H1 (cell line): Measurements from ENCODE around the gene CAPN9. TPM values are rescaled to one million over a fixed set of nuclear protein-coding genes. Genes with fewer than 3 reads are reported as not detected.
A peak's percentile ranks its signal among the peaks of the same experiment; 100 is the strongest.

Experiments
- CTCF ChIA-PET: fragments of 300-600 bp; sonication (Branson Sonifier 250); formaldehyde crosslinking; loops from one replicate; lab custom pipeline; 2021; ENCODE audit not compliant: partially characterized antibody; lab: Charles Lee
- POLR2A ChIA-PET: fragments of 300-600 bp; sonication (Branson Sonifier 250); formaldehyde crosslinking; loops from one replicate; lab custom pipeline; 2021; ENCODE audit warnings: inconsistent platforms; ENCODE audit not compliant: partially characterized antibody; lab: Charles Lee
- DNase-seq, 2 experiments: peaks; one replicate each; pipeline versions ENCODE4 v3.0.0 to v3.0.0-alpha.2; 2010 to 2022; ENCODE audit warnings: low spot score in 2 of 2, low read depth in 1 of 2, mixed read lengths in 1 of 2
- FAIRE-seq: peaks from 2 replicates; lab custom pipeline; 2011; peaks lifted over from hg19 to GRCh38; lab: Jason Lieb, UNC
- H2AFZ ChIP-seq: 2 replicates; pipeline ENCODE4 v1.8.1; 2012; ENCODE audit warnings: low read length, inconsistent platforms
- H2AK5ac ChIP-seq: 2 replicates; pipeline ENCODE4 v1.6.1; 2013; ENCODE audit warnings: low read depth, low read length
- H2BK120ac ChIP-seq: replicated peaks from 2 replicates; pipeline ENCODE3; 2013; ENCODE audit warnings: low read depth, low read length, inconsistent platforms
- H2BK12ac ChIP-seq: 2 replicates; pipeline ENCODE4 v1.6.1; 2013; ENCODE audit warnings: low read depth, low read length
- H2BK15ac ChIP-seq: 2 replicates; pipeline ENCODE4 v1.6.1; 2013; ENCODE audit warnings: low read length
- H2BK20ac ChIP-seq: 2 replicates; pipeline ENCODE4 v1.6.1; 2013; ENCODE audit warnings: low read length
- H2BK5ac ChIP-seq: 2 replicates; pipeline ENCODE4 v1.6.1; 2013; ENCODE audit warnings: low read depth, low read length
- H3K14ac ChIP-seq: 2 replicates; pipeline ENCODE4 v1.6.1; 2013; ENCODE audit warnings: inconsistent platforms; ENCODE audit not compliant: insufficient read length
- H3K18ac ChIP-seq: 2 replicates; pipeline ENCODE4 v1.6.1; 2013; ENCODE audit warnings: low read length; ENCODE audit errors: extremely low read depth
- H3K23ac ChIP-seq: 2 replicates; pipeline ENCODE4 v1.6.1; 2013; ENCODE audit warnings: inconsistent platforms; ENCODE audit not compliant: insufficient read length
- H3K23me2 ChIP-seq: 2 replicates; pipeline ENCODE4 v1.6.1; 2013; ENCODE audit warnings: low read depth, low read length
- H3K27ac ChIP-seq: 2 replicates; pipeline ENCODE4 v1.6.1; 2011; ENCODE audit warnings: low read depth, low read length, inconsistent platforms
- H3K27me3 ChIP-seq, 4 experiments: replicated peaks in 1 of 4; 1 replicate in 1 of 4; 2 replicates in 3 of 4; pipeline versions ENCODE4 v1.6.1 to v1.8.1; 2011 to 2013; ENCODE audit warnings: low read length in 3 of 4, mild to moderate bottlenecking in 3 of 4, inconsistent platforms in 2 of 4, mixed read lengths in 2 of 4, moderate library complexity in 1 of 4; ENCODE audit not compliant: control insufficient read depth in 3 of 4, insufficient read depth in 3 of 4; ENCODE audit errors: extremely low read depth in 1 of 4
- H3K36me3 ChIP-seq, 4 experiments: 2 replicates each; pipeline versions ENCODE4 v1.6.1 to v1.8.1; 2011 to 2013; ENCODE audit warnings: mild to moderate bottlenecking in 4 of 4, low read length in 3 of 4, moderate library complexity in 2 of 4, control low read depth in 1 of 4, inconsistent platforms in 1 of 4; ENCODE audit not compliant: insufficient read depth in 4 of 4, control insufficient read depth in 2 of 4
- H3K4ac ChIP-seq: replicated peaks from 2 replicates; pipeline ENCODE3; 2013; ENCODE audit warnings: low read length, low read depth, mixed read lengths, inconsistent platforms; ENCODE audit not compliant: insufficient read length
- H3K4me1 ChIP-seq, 4 experiments: replicated peaks in 1 of 4; 1 replicate in 1 of 4; 2 replicates in 3 of 4; pipeline versions ENCODE4 v1.6.1 to v1.8.1; 2011 to 2013; ENCODE audit warnings: low read length in 3 of 4, inconsistent platforms in 2 of 4, mixed read lengths in 1 of 4; ENCODE audit not compliant: insufficient read depth in 4 of 4, control insufficient read depth in 3 of 4
- H3K4me2 ChIP-seq, 2 experiments: 2 replicates each; pipeline versions ENCODE4 v1.6.1 to v1.8.1; 2011 to 2013; ENCODE audit warnings: low read depth in 2 of 2, low read length in 2 of 2, control low read depth in 1 of 2, inconsistent platforms in 1 of 2, mild to moderate bottlenecking in 1 of 2; ENCODE audit not compliant: insufficient read depth in 1 of 2
- H3K4me3 ChIP-seq, 4 experiments: fragments of 200-600, 300-600 bp in 1 of 4; sonication (generic), shearing (Covaris generic), sonication (Bioruptor Twin) in 1 of 4; 2 replicates each; pipeline versions ENCODE4 v1.5.1 to v1.8.1; 2011 to 2016; ENCODE audit warnings: low read length in 4 of 4, low read depth in 3 of 4, control low read depth in 2 of 4, inconsistent platforms in 2 of 4, mild to moderate bottlenecking in 2 of 4, mixed read lengths in 1 of 4, moderate library complexity in 1 of 4; ENCODE audit not compliant: insufficient read depth in 2 of 4; ENCODE audit errors: extremely low read depth in 1 of 4
- H3K56ac ChIP-seq: replicated peaks from 2 replicates; pipeline ENCODE3; 2013; ENCODE audit warnings: low read depth, mild to moderate bottlenecking, mixed read lengths, low read length, inconsistent platforms; ENCODE audit not compliant: insufficient read length
- H3K79me1 ChIP-seq: 2 replicates; pipeline ENCODE4 v1.6.1; 2013; ENCODE audit warnings: low read depth, low read length, control low read depth
- H3K79me2 ChIP-seq, 2 experiments: 2 replicates each; pipeline versions ENCODE4 v1.6.1 to v1.8.1; 2012 to 2013; ENCODE audit warnings: low read length in 2 of 2, mild to moderate bottlenecking in 2 of 2, inconsistent platforms in 1 of 2; ENCODE audit not compliant: insufficient read depth in 2 of 2, control insufficient read depth in 1 of 2
- H3K9ac ChIP-seq, 4 experiments: replicated peaks in 1 of 4; 1 replicate in 1 of 4; 2 replicates in 3 of 4; pipeline versions ENCODE4 v1.6.1 to v1.8.1; 2011 to 2013; ENCODE audit warnings: low read depth in 3 of 4, low read length in 3 of 4, control low read depth in 2 of 4, mild to moderate bottlenecking in 2 of 4, moderate library complexity in 2 of 4, inconsistent platforms in 1 of 4; ENCODE audit errors: extremely low read depth in 1 of 4
- H3K9me3 ChIP-seq, 2 experiments: 2 replicates each; pipeline versions ENCODE4 v1.6.1 to v1.8.1; 2012 to 2013; ENCODE audit warnings: mild to moderate bottlenecking in 2 of 2, moderate library complexity in 2 of 2, control low read depth in 1 of 2, inconsistent platforms in 1 of 2, low read depth in 1 of 2, low read length in 1 of 2, mixed read lengths in 1 of 2; ENCODE audit not compliant: insufficient read depth in 2 of 2
- H4K20me1 ChIP-seq, 2 experiments: replicated peaks in 1 of 2; 2 replicates each; pipeline versions ENCODE3 to v1.8.1; 2011 to 2013; ENCODE audit warnings: inconsistent platforms in 2 of 2, low read length in 2 of 2, mild to moderate bottlenecking in 1 of 2; ENCODE audit not compliant: insufficient read depth in 2 of 2, control insufficient read depth in 1 of 2
- H4K5ac ChIP-seq: 2 replicates; pipeline ENCODE4 v1.6.1; 2013; ENCODE audit warnings: low read length, low read depth, mixed read lengths, inconsistent platforms; ENCODE audit not compliant: insufficient read length
- H4K8ac ChIP-seq: 2 replicates; pipeline ENCODE4 v1.8.0; 2013; ENCODE audit warnings: mild to moderate bottlenecking, moderate library complexity, low read length, inconsistent platforms; ENCODE audit not compliant: insufficient read depth; ENCODE audit errors: extremely low read depth
- H4K91ac ChIP-seq: replicated peaks from 2 replicates; pipeline ENCODE3; 2013; ENCODE audit warnings: low read length, mixed read lengths, inconsistent platforms; ENCODE audit not compliant: insufficient read length
- JUN ChIP-seq: IDR thresholded peaks from 2 replicates; pipeline ENCODE4 v1.6.1; 2011; ENCODE audit warnings: low read depth, mild to moderate bottlenecking, improper control_type of control experiment, low read length
- KDM1A ChIP-seq: fragments of 200-600, 300-600 bp; sonication (generic); IDR thresholded peaks from 2 replicates; pipeline ENCODE4 v1.7.1; 2016; ENCODE audit warnings: mild to moderate bottlenecking, low read length, borderline replicate concordance
- RFX5 ChIP-seq: IDR thresholded peaks from 2 replicates; pipeline ENCODE4 v1.6.1; 2011; ENCODE audit warnings: low read depth, low read length, improper control_type of control experiment, borderline replicate concordance
- RNF2 ChIP-seq: fragments of 200-900, 300-1000 bp; sonication (generic); IDR thresholded peaks from 2 replicates; pipeline ENCODE4 v1.7.1; 2016; ENCODE audit warnings: borderline replicate concordance, low read depth, mild to moderate bottlenecking, antibody characterized with exemption, low read length; ENCODE audit not compliant: poor library complexity, severe bottlenecking; ENCODE audit errors: missing control alignments
- SIRT6 ChIP-seq: IDR thresholded peaks from one replicate; pipeline ENCODE4 v1.7.1; 2012; ENCODE audit warnings: low read length, inconsistent platforms
- TBP ChIP-seq: IDR thresholded peaks from 2 replicates; pipeline ENCODE4 v1.6.1; 2011; ENCODE audit warnings: low read depth, low read length, improper control_type of control experiment
- WGBS, 2 experiments: shearing (Covaris generic) in 1 of 2; methylation state at CpG; one replicate each; pipeline versions ENCODE4 v1.1.6 to v1.1.7; 2013 to 2015; ENCODE audit warnings: low lambda C conversion rate in 2 of 2, mixed read lengths in 2 of 2, inconsistent platforms in 1 of 2, low coverage in 1 of 2, missing lambda C conversion rate in 1 of 2; ENCODE audit not compliant: insufficient replicate concordance in 2 of 2, insufficient coverage in 1 of 2, insufficient read length in 1 of 2; ENCODE audit errors: extremely low coverage in 1 of 2, missing lambda C conversion rate in 1 of 2; 5-methylcytosine and 5-hydroxymethylcytosine counted together
- polyA plus RNA-seq, 7 experiments: library from polyadenylated mRNA; depleted of rRNA in 3 of 7; stranded (reverse) in 5 of 7; unstranded in 2 of 7; fragments of >200 nt in 5 of 7; fragments of 200-250 nt in 2 of 7; gene quantifications; 1 replicate in 5 of 7; 2 replicates in 1 of 7; 4 replicates in 1 of 7; pipeline versions ENCODE4 v1.2.1 to v1.2.3, GENCODE V29; 2011 to 2013; ENCODE audit warnings: missing spikeins in 2 of 7, mixed read lengths in 2 of 7
- total RNA-seq: library from RNA; stranded (reverse); fragmentation: NEBNext Ultra II Directional; extraction: Animal tissue kit (Norgen Biotek cat#: 25700); gene quantifications from 2 replicates; pipeline ENCODE4 v1.2.1, GENCODE V29; 2021

Gene CAPN9
- total and polyA plus RNA-seq, 2 of the 8 experiments (the other 6 are each of a cell fraction or from before 2014, with no cell fraction given) = 0.22 to 0.76 TPM

GRCh38 chr1:230807561-230808280 lies 60.5 kb downstream of the CAPN9 start:
- WGBS, 2 experiments = 85% methylated on average over 3 of the region's 3 CpGs; no CpG with 5 or more reads in 1 of the 2 experiments
- Histone ChIP-seq H2AK5ac (no peak overlapping the region), H4K20me1 (no peaks in the 10 kb centered on the region), H3K79me1 (no peaks in the 10 kb centered on the region), H4K5ac (no peak overlapping the region), H4K8ac (no peak overlapping the region), H3K14ac (no peak overlapping the region), H3K23ac (no peak overlapping the region), H3K4me3 (no peak overlapping the region), H3K27ac (no peak overlapping the region), H3K9me3 (0 out of 4 replicates have a peak, but pooled peaks cover 0 to 2% of the 10 kb centered on the region in 2 experiments), H3K4me1 (no peaks in the 10 kb centered on the region), H3K56ac (no peak overlapping the region), H2BK120ac (no peak overlapping the region), H3K36me3 (no peaks in the 10 kb centered on the region), H3K23me2 (no peaks in the 10 kb centered on the region), H3K9ac (no peak overlapping the region), H2BK20ac (no peak overlapping the region), H2BK12ac (no peak overlapping the region), H3K79me2 (no peaks in the 10 kb centered on the region), H2BK15ac (no peak overlapping the region), H3K4ac (no peak overlapping the region), H4K91ac (no peak overlapping the region), H3K18ac (no peak overlapping the region), H3K4me2 (no peak overlapping the region), H2AFZ (no peak overlapping the region), H2BK5ac (no peak overlapping the region), H3K27me3 (no peaks in the 10 kb centered on the region)
- TF ChIP-seq JUN (no peak), TBP (no peak), KDM1A (no peak), RFX5 (no peak), SIRT6 (no peak), RNF2 (no peak)
- peak in 1 of 2 experiments; percentile 17 for DNase-seq
- no peak for FAIRE-seq
- POLR2A ChIA-PET = no interaction called here
- CTCF ChIA-PET = interaction anchor here (0.7 to 4.7 kb wide), 4 partner anchors 10 to 399 kb away, joined by 3 to 27 read pairs (median 4); no protein-coding TSS in a partner anchor
